ENCODE measurements around the gene PTGIS.
"Not testable (repeated sequence)": the region's sequence is repeated elsewhere in the genome, so short reads cannot be mapped to it uniquely, and the experiment has no call there.

PTGIS gene

GRCh38 chr20:49564991-49565390, 2.9 kb downstream of the PTGIS start:
- not testable (repeated sequence) for DNase-seq (ENCODE audit: low read depth in 1 of 2, low spot score in 1 of 2); H3K4me3 ChIP-seq (replicated peaks; ENCODE audit: insufficient read depth, low read length); H3K27ac ChIP-seq (replicated peaks)
- H3K27me3 ChIP-seq (ENCODE audit: insufficient read depth, poor library complexity, severe bottlenecking) = peaks cover 45% of the 10 kb centered on the region

GRCh38 chr20:49563015-49563980, 4.6 kb downstream of the PTGIS start:
- Histone ChIP-seq H3K27ac (replicated peaks) (no peak overlapping the region), H3K27me3 (ENCODE audit: insufficient read depth, poor library complexity, severe bottlenecking) (peaks cover 28% of the 10 kb centered on the region), H3K4me3 (replicated peaks; ENCODE audit: insufficient read depth, low read length) (no peak overlapping the region)
- TF ChIP-seq REST (IDR thresholded peaks at IDR 0.05; ENCODE audit: insufficient replicate concordance, low read depth) = no peak
- TF ChIP-seq POLR2AphosphoS5 (IDR thresholded peaks at IDR 0.05; ENCODE audit: low read depth) = no peak
- TF ChIP-seq GABPA (IDR thresholded peaks at IDR 0.05; ENCODE audit: low read depth) = no peak
- TF ChIP-seq CTCF (IDR thresholded peaks at IDR 0.05; ENCODE audit: insufficient read depth, low read length) = no peak
- TF ChIP-seq SPI1 (IDR thresholded peaks at IDR 0.05; ENCODE audit: borderline replicate concordance, low read depth) = no peak
- DNase-seq (ENCODE audit: low read depth in 1 of 2, low spot score in 1 of 2) = no peak

GRCh38 chr20:49562311-49563014, 5.5 kb downstream of the PTGIS start:
- no peak for DNase-seq (ENCODE audit: low read depth in 1 of 2, low spot score in 1 of 2)
- TF ChIP-seq SPI1 (IDR thresholded peaks at IDR 0.05; ENCODE audit: borderline replicate concordance, low read depth) (no peak), CTCF (IDR thresholded peaks at IDR 0.05; ENCODE audit: insufficient read depth, low read length) (no peak), POLR2AphosphoS5 (IDR thresholded peaks at IDR 0.05; ENCODE audit: low read depth) (no peak), REST (IDR thresholded peaks at IDR 0.05; ENCODE audit: insufficient replicate concordance, low read depth) (no peak), GABPA (IDR thresholded peaks at IDR 0.05; ENCODE audit: low read depth) (no peak)
- Histone ChIP-seq H3K27ac (replicated peaks) (no peak overlapping the region), H3K27me3 (ENCODE audit: insufficient read depth, poor library complexity, severe bottlenecking) (peaks cover 24% of the 10 kb centered on the region), H3K4me3 (replicated peaks; ENCODE audit: insufficient read depth, low read length) (no peak overlapping the region)

GRCh38 chr20:49561806-49562205, 6.1 kb downstream of the PTGIS start:
- H3K4me3 ChIP-seq (replicated peaks; ENCODE audit: insufficient read depth, low read length) = no peak overlapping the region
- H3K27ac ChIP-seq (replicated peaks) = no peak overlapping the region
- peaks cover 22% of the 10 kb centered on the region for H3K27me3 ChIP-seq (ENCODE audit: insufficient read depth, poor library complexity, severe bottlenecking)
- TF ChIP-seq SPI1 (IDR thresholded peaks at IDR 0.05; ENCODE audit: borderline replicate concordance, low read depth) (no peak), CTCF (IDR thresholded peaks at IDR 0.05; ENCODE audit: insufficient read depth, low read length) (no peak), GABPA (IDR thresholded peaks at IDR 0.05; ENCODE audit: low read depth) (no peak), POLR2AphosphoS5 (IDR thresholded peaks at IDR 0.05; ENCODE audit: low read depth) (no peak), REST (IDR thresholded peaks at IDR 0.05; ENCODE audit: insufficient replicate concordance, low read depth) (no peak)
- no peak for DNase-seq (ENCODE audit: low read depth in 1 of 2, low spot score in 1 of 2)
